T-helper 1 cell (primary cell): ENCODE measurements around the gene SMIM10L1.

Source experiments
- DNase-seq, 5 donors: peaks; one replicate each; pipeline ENCODE4 v3.0.0-alpha.2; 2012 to 2020

SMIM10L1 gene

DNA sequence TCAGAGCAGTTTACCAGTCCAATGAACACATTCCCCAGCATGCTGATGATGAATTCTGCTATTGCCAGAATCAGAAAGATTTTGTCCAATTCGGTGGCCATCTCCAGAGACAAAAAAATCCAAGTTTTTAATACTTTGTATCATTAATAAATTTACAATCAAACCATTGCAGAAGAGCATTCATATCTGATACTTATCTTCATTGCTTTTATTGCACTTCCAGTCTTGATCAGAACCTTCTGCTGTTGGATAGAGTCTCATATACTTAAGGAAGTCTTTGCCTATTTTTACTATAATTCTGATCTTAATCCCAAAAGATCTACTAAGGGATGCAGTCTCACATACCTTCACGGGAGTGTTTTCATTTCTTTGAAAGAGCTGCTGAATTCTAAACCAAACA lies 15.8 kb downstream of the SMIM10L1 start, which contains the start of gene TAS2R42:
Gene TAS2R42, minus strand, starts transcription at position 101 of the 400 bp plus-strand sequence. Its CDS starts 0 bp downstream, at position 101.
- no peak for DNase-seq

GRCh38 chr12:11202811-11203210 lies 31.8 kb downstream of the SMIM10L1 start:
- no peak for DNase-seq

GRCh38 chr12:11204173-11204572 lies 33.2 kb downstream of the SMIM10L1 start:
- DNase-seq, result no peak

DNA sequence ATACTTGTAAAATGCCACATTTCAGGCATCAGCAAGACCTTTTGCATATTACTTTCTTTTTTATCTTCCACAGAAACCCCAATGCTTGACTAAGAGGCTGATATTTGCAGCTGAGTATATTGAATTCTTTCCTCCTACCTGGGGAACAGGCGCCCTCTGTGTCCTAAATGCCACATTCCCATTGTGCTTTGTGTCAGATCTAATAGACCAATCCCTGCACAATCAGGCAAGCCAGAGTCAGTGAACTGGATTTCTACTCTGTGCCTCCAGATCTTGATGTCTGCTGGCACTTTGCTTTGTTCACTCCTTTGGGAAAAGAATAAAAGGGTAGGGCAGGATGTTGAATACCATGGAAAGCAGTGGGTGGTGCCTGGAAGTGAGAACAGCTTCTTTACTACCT lies 38.1 kb downstream of the SMIM10L1 start:
- no peak for DNase-seq
